ENCODE data around the gene NDEL1.

The NDEL1 gene

GRCh38 chr17:8480011-8480976, 44.6 kb downstream of the NDEL1 start:
- no peak for DNase-seq

GRCh38 chr17:8481089-8481488, 45.4 kb downstream of the NDEL1 start:
- no peak for DNase-seq

- no peak for DNase-seq
These were observed 46.0 kb downstream of the NDEL1 start for GRCh38 chr17:8481703-8482102.

- DNase-seq, result no peak
These were observed 46.9 kb downstream of the NDEL1 start for GRCh38 chr17:8482546-8482945.

- no peak for DNase-seq
These were observed 48.8 kb downstream of the NDEL1 start for GRCh38 chr17:8484465-8484864.

GRCh38 chr17:8485491-8485890, 49.8 kb downstream of the NDEL1 start:
- DNase-seq, result no peak

GRCh38 chr17:8487130-8487645, 51.5 kb downstream of the NDEL1 start:
- DNase-seq, result no peak

- DNase-seq, result no peak
These were observed 52.1 kb downstream of the NDEL1 start for GRCh38 chr17:8487743-8488142.

GRCh38 chr17:8488491-8488890, 52.8 kb downstream of the NDEL1 start:
- no peak for DNase-seq

- no peak for DNase-seq
These were observed 53.2 kb downstream of the NDEL1 start for GRCh38 chr17:8488901-8489300.

- DNase-seq, result no peak
These were observed 54.2 kb downstream of the NDEL1 start for GRCh38 chr17:8489841-8490240.

- no peak for DNase-seq
These were observed 54.8 kb downstream of the NDEL1 start for GRCh38 chr17:8490256-8491023.

GRCh38 chr17:8492121-8492520, 56.4 kb downstream of the NDEL1 start:
- DNase-seq, result no peak

- no peak for DNase-seq
These were observed 58.3 kb downstream of the NDEL1 start for GRCh38 chr17:8494021-8494420.

GRCh38 chr17:8494506-8495111, 58.9 kb downstream of the NDEL1 start:
- DNase-seq, result no peak

- no peak for DNase-seq
These were observed 60.4 kb downstream of the NDEL1 start for GRCh38 chr17:8496081-8496480.

- no peak for DNase-seq
These were observed 63.5 kb downstream of the NDEL1 start for GRCh38 chr17:8499171-8499570.

GRCh38 chr17:8499614-8500013, 63.9 kb downstream of the NDEL1 start:
- no peak for DNase-seq

GRCh38 chr17:8500609-8501008, 64.9 kb downstream of the NDEL1 start:
- DNase-seq, result no peak

- DNase-seq, result no peak
These were observed 66.4 kb downstream of the NDEL1 start for GRCh38 chr17:8502126-8502525.

GRCh38 chr17:8503368-8503767, 67.7 kb downstream of the NDEL1 start:
- DNase-seq, result no peak

- no peak for DNase-seq
These were observed 68.1 kb downstream of the NDEL1 start for GRCh38 chr17:8503807-8504206.

GRCh38 chr17:8504460-8505207, 69.0 kb downstream of the NDEL1 start:
- no peak for DNase-seq
